ENCODE measurements around the gene CLEC4G. TPM values are rescaled to one million over a fixed set of nuclear protein-coding genes. Genes with fewer than 3 reads are reported as not detected.

The CLEC4G gene
- total RNA-seq, 2 experiments from 2014 or later: not detected

DNA sequence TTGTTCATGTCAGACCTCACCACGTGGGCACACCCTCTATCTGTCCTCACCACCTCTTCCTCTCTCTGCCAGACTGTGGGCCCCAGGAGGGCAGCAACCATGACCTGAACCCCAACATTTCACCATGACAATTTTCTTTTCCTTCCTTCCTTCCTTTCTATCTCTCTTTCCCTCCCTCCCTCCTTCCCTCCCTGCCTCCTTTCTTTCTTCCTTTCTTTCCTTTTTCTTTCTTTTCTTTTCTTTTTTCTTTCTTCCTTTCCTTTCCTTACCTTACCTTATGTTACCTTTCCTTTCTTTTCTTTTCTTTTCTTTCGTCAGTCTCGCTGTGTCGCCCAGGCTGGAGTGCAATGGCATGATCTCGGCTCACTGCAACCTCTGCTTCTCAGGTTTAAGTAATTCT lies 21.3 kb downstream of the CLEC4G start:
- POLR2A ChIA-PET: no interaction called here
- H3K27ac Mint-ChIP-seq: peak overlapping the region; percentile 34
- CTCF ChIA-PET: no interaction called here
- no peaks in the 10 kb centered on the region for H3K36me3 Mint-ChIP-seq (ENCODE audit: low read depth)
- no peak overlapping the region for H3K4me3 Mint-ChIP-seq
- intact Hi-C loops (cut with DNase I, micrococcal nuclease): no loop called here
- no peaks in the 10 kb centered on the region for H3K36me3 ChIP-seq (ENCODE audit: insufficient read depth, low read length)
- TF ChIP-seq, protein P1, sequence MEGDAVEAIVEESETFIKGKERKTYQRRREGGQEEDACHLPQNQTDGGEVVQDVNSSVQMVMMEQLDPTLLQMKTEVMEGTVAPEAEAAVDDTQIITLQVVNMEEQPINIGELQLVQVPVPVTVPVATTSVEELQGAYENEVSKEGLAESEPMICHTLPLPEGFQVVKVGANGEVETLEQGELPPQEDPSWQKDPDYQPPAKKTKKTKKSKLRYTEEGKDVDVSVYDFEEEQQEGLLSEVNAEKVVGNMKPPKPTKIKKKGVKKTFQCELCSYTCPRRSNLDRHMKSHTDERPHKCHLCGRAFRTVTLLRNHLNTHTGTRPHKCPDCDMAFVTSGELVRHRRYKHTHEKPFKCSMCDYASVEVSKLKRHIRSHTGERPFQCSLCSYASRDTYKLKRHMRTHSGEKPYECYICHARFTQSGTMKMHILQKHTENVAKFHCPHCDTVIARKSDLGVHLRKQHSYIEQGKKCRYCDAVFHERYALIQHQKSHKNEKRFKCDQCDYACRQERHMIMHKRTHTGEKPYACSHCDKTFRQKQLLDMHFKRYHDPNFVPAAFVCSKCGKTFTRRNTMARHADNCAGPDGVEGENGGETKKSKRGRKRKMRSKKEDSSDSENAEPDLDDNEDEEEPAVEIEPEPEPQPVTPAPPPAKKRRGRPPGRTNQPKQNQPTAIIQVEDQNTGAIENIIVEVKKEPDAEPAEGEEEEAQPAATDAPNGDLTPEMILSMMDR (IDR thresholded peaks at IDR 0.05): no peak
- DNase-seq (no peak), ATAC-seq (ENCODE audit: poor library complexity) (no peak)
- no peak overlapping the region for H3K4me3 ChIP-seq (ENCODE audit: low read length)
- peaks cover 21% of the 10 kb centered on the region for H3K4me1 Mint-ChIP-seq (ENCODE audit: low read depth)
- no peaks in the 10 kb centered on the region for H3K9me3 Mint-ChIP-seq
- H3K4me1 ChIP-seq (ENCODE audit: insufficient read depth, low read length): peaks cover 34% of the 10 kb centered on the region
- no peaks in the 10 kb centered on the region for H3K27me3 ChIP-seq (ENCODE audit: control insufficient read depth in 1 of 2, insufficient read depth in 2 of 2, low read length in 2 of 2)
- no peak overlapping the region for H3K27ac ChIP-seq (ENCODE audit: low read depth in 1 of 2, low read length in 2 of 2)
- no peaks in the 10 kb centered on the region for H3K9me3 ChIP-seq (ENCODE audit: control insufficient read depth in 1 of 2, insufficient read depth in 1 of 2, low read length in 2 of 2)
- no peaks in the 10 kb centered on the region for H3K27me3 Mint-ChIP-seq

GRCh38 chr19:7709932-7710460 lies 21.9 kb downstream of the CLEC4G start:
- Histone ChIP-seq H3K4me1 (ENCODE audit: insufficient read depth, low read length) (peaks cover 40% of the 10 kb centered on the region), H3K4me3 (ENCODE audit: low read length) (no peak overlapping the region), H3K36me3 (ENCODE audit: insufficient read depth, low read length) (no peaks in the 10 kb centered on the region), H3K9me3 (ENCODE audit: control insufficient read depth in 1 of 2, insufficient read depth in 1 of 2, low read length in 2 of 2) (no peaks in the 10 kb centered on the region), H3K27ac (ENCODE audit: low read depth in 1 of 2, low read length in 2 of 2) (no peak overlapping the region), H3K27me3 (ENCODE audit: control insufficient read depth in 1 of 2, insufficient read depth in 2 of 2, low read length in 2 of 2) (no peaks in the 10 kb centered on the region)
- Mint-ChIP-seq H3K36me3 (ENCODE audit: low read depth) (no peaks in the 10 kb centered on the region), H3K27ac (peak overlapping the region; percentile 34), H3K27me3 (no peaks in the 10 kb centered on the region), H3K4me1 (ENCODE audit: low read depth) (peaks cover 27% of the 10 kb centered on the region), H3K4me3 (no peak overlapping the region), H3K9me3 (no peaks in the 10 kb centered on the region)
- TF ChIP-seq, protein P1 (IDR thresholded peaks at IDR 0.05): no peak
- intact Hi-C loops (cut with DNase I, micrococcal nuclease): no loop called here
- ATAC-seq (ENCODE audit: poor library complexity) (no peak), DNase-seq (no peak)
- ChIA-PET POLR2A (no interaction called here), CTCF (interaction anchor here (1.4 kb wide), 1 partner anchor 29 kb away, joined by 4 read pairs; the partner anchor contains the start of gene TRAPPC5)

DNA sequence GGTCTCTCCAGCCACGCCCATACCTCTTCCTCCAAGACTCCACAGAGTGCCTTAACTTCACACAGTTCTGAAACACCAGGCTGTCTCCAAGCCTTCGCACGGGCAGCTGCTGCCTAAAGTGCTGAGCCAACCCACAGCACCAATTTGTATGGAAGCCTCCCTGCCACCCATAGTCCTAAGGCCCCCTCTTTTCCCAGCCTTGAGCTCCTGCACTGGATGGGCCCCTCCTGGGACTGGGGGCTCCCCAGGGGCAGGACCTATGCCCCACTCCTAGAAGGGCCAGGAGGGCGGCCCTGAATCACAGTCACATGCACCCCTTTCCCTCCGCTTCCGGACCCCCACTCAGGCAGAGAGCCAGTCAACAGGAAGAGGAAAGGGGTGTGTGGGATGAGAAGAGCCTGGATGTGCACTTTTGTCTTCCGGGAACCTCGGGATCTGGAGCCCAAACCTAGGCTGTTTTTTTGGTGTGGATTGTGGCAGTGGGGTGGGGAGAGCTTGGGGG lies 24.9 kb downstream of the CLEC4G start:
- no peaks in the 10 kb centered on the region for H3K36me3 ChIP-seq (ENCODE audit: insufficient read depth, low read length)
- CTCF ChIA-PET: no interaction called here
- TF ChIP-seq, protein P1 (IDR thresholded peaks at IDR 0.05): no peak
- DNase-seq (no peak), ATAC-seq (ENCODE audit: poor library complexity) (no peak)
- no peaks in the 10 kb centered on the region for H3K27me3 Mint-ChIP-seq
- H3K9me3 Mint-ChIP-seq: no peaks in the 10 kb centered on the region
- intact Hi-C loops (cut with DNase I, micrococcal nuclease): no loop called here
- POLR2A ChIA-PET: interaction anchor here (1.7 to 3.1 kb wide), 2 partner anchors 21 to 26 kb away, joined by 3 to 29 read pairs; partner anchors contain the start of gene TRAPPC5
- peak overlapping the region; percentile 78 for H3K4me3 Mint-ChIP-seq
- no peaks in the 10 kb centered on the region for H3K27me3 ChIP-seq (ENCODE audit: control insufficient read depth in 1 of 2, insufficient read depth in 2 of 2, low read length in 2 of 2)
- H3K27ac ChIP-seq (ENCODE audit: low read depth in 1 of 2, low read length in 2 of 2): peak overlapping the region; percentile 80 to 83
- H3K4me3 ChIP-seq (ENCODE audit: low read length): no peak overlapping the region
- H3K36me3 Mint-ChIP-seq (ENCODE audit: low read depth): no peaks in the 10 kb centered on the region
- peak overlapping the region; percentile 97 for H3K27ac Mint-ChIP-seq
- H3K9me3 ChIP-seq (ENCODE audit: control insufficient read depth in 1 of 2, insufficient read depth in 1 of 2, low read length in 2 of 2): no peaks in the 10 kb centered on the region
- peaks cover 58% of the 10 kb centered on the region for H3K4me1 ChIP-seq (ENCODE audit: insufficient read depth, low read length)
- H3K4me1 Mint-ChIP-seq (ENCODE audit: low read depth): peaks cover 41% of the 10 kb centered on the region
